H9 (cell line): ENCODE data around the gene CDH4. TPM values are rescaled to one million over a fixed set of nuclear protein-coding genes. Genes with fewer than 3 reads are reported as not detected.

Source experiments
- DNase-seq: peaks from one replicate; pipeline ENCODE4 v3.0.0-alpha.2; 2017
- H2AFZ ChIP-seq: one replicate; pipeline ENCODE4 v1.6.1; 2013; ENCODE audit warnings: mild to moderate bottlenecking, low read length, control low read depth, moderate library complexity
- H2AK5ac ChIP-seq: 2 replicates; pipeline ENCODE4 v1.6.1; 2013; ENCODE audit warnings: low read length, control low read depth, mixed read lengths; ENCODE audit not compliant: insufficient read length
- H2BK120ac ChIP-seq: one replicate; pipeline ENCODE4 v1.6.1; 2013; ENCODE audit warnings: low read depth, mild to moderate bottlenecking, low read length, control low read depth, inconsistent platforms; ENCODE audit not compliant: poor library complexity, severe bottlenecking
- H2BK12ac ChIP-seq: 2 replicates; pipeline ENCODE4 v1.6.1; 2013; ENCODE audit warnings: low read length, control low read depth, mixed read lengths, low read depth; ENCODE audit not compliant: insufficient read length
- H2BK15ac ChIP-seq: 2 replicates; pipeline ENCODE4 v1.6.1; 2013; ENCODE audit warnings: low read depth, low read length, control low read depth
- H2BK20ac ChIP-seq: one replicate; pipeline ENCODE4 v1.6.1; 2013; ENCODE audit warnings: low read depth, mild to moderate bottlenecking, low read length, control low read depth, inconsistent platforms; ENCODE audit not compliant: poor library complexity, severe bottlenecking
- H2BK5ac ChIP-seq: 2 replicates; pipeline ENCODE4 v1.6.1; 2013; ENCODE audit warnings: low read length, control low read depth, mixed read lengths; ENCODE audit not compliant: insufficient read length
- H3K14ac ChIP-seq: 2 replicates; pipeline ENCODE4 v1.6.1; 2013; ENCODE audit warnings: low read length, control low read depth; ENCODE audit not compliant: insufficient read depth
- H3K18ac ChIP-seq: 2 replicates; pipeline ENCODE4 v1.6.1; 2013; ENCODE audit warnings: low read depth, mild to moderate bottlenecking, mixed read lengths, low read length, control low read depth; ENCODE audit not compliant: insufficient read length
- H3K23ac ChIP-seq: 2 replicates; pipeline ENCODE4 v1.6.1; 2013; ENCODE audit warnings: low read length, control low read depth, mixed read lengths, low read depth; ENCODE audit not compliant: insufficient read length
- H3K23me2 ChIP-seq: 2 replicates; pipeline ENCODE4 v1.6.1; 2013; ENCODE audit warnings: low read depth, mild to moderate bottlenecking, mixed read lengths, low read length, control low read depth; ENCODE audit not compliant: insufficient read length, poor library complexity, severe bottlenecking
- H3K27ac ChIP-seq: 2 replicates; pipeline ENCODE4 v1.5.1; 2013; ENCODE audit warnings: low read length, control low read depth, mixed read lengths, low read depth; ENCODE audit not compliant: insufficient read length
- H3K27me3 ChIP-seq: 2 replicates; pipeline ENCODE4 v1.6.1; 2013; ENCODE audit warnings: low read length, control low read depth, inconsistent platforms; ENCODE audit not compliant: insufficient read depth
- H3K4ac ChIP-seq: 2 replicates; pipeline ENCODE4 v1.6.1; 2013; ENCODE audit warnings: low read depth, mild to moderate bottlenecking, control low read depth, inconsistent platforms, low read length, moderate library complexity
- H3K4me1 ChIP-seq: 2 replicates; pipeline ENCODE4 v1.6.1; 2013; ENCODE audit warnings: low read length, control low read depth, inconsistent platforms; ENCODE audit not compliant: insufficient read depth
- H3K4me2 ChIP-seq: 2 replicates; pipeline ENCODE4 v1.6.1; 2013; ENCODE audit warnings: low read length, control low read depth, mixed read lengths; ENCODE audit not compliant: insufficient read length, insufficient read depth
- H3K56ac ChIP-seq: 2 replicates; pipeline ENCODE4 v1.6.1; 2013; ENCODE audit warnings: low read depth, mild to moderate bottlenecking, mixed read lengths, low read length, control low read depth; ENCODE audit not compliant: insufficient read length
- H3K79me1 ChIP-seq: 2 replicates; pipeline ENCODE4 v1.6.1; 2013; ENCODE audit warnings: low read depth, mild to moderate bottlenecking, moderate library complexity, low read length, control low read depth, inconsistent platforms; ENCODE audit not compliant: insufficient read depth, poor library complexity, severe bottlenecking
- H3K79me2 ChIP-seq: 2 replicates; pipeline ENCODE4 v1.6.1; 2013; ENCODE audit warnings: low read length, control low read depth, inconsistent platforms; ENCODE audit not compliant: insufficient read depth
- H3K9ac ChIP-seq: 2 replicates; pipeline ENCODE4 v1.6.1; 2013; ENCODE audit warnings: low read length, control low read depth, mixed read lengths; ENCODE audit not compliant: insufficient read length; ENCODE audit errors: extremely low read depth
- H3K9me3 ChIP-seq: one replicate; pipeline ENCODE4 v1.6.1; 2013; ENCODE audit warnings: low read depth, low read length, inconsistent platforms; ENCODE audit not compliant: control insufficient read depth
- H3T11ph ChIP-seq: one replicate; pipeline ENCODE4 v1.6.1; 2013; ENCODE audit warnings: mild to moderate bottlenecking, low read length, control low read depth, inconsistent platforms
- H4K20me1 ChIP-seq: one replicate; pipeline ENCODE4 v1.6.1; 2013; ENCODE audit not compliant: control insufficient read depth, insufficient read length, insufficient read depth
- H4K5ac ChIP-seq: 2 replicates; pipeline ENCODE4 v1.6.1; 2013; ENCODE audit warnings: low read depth, mild to moderate bottlenecking, mixed read lengths, low read length, control low read depth; ENCODE audit not compliant: insufficient read length
- H4K8ac ChIP-seq: replicated peaks from 2 replicates; pipeline ENCODE4 v1.6.1; 2013; ENCODE audit warnings: low read length, control low read depth, mixed read lengths, low read depth; ENCODE audit not compliant: insufficient read length
- H4K91ac ChIP-seq: 2 replicates; pipeline ENCODE4 v1.6.1; 2013; ENCODE audit warnings: low read depth, mild to moderate bottlenecking, moderate library complexity, mixed read lengths, low read length, control low read depth; ENCODE audit not compliant: insufficient read length
- H3K27ac Mint-ChIP-seq, 3 experiments: 2 replicates in 2 of 3; 3 replicates in 1 of 3; pipeline ENCODE4 v1.8.0; 2020 to 2021; ENCODE audit warnings: mixed read lengths in 3 of 3, mild to moderate bottlenecking in 1 of 3, moderate library complexity in 1 of 3
- H3K27me3 Mint-ChIP-seq: 2 replicates; pipeline ENCODE4 v1.8.0; 2021; ENCODE audit warnings: low read depth, mild to moderate bottlenecking, moderate library complexity, mixed read lengths
- H3K36me3 Mint-ChIP-seq, 3 experiments: 2 replicates in 2 of 3; 3 replicates in 1 of 3; pipeline ENCODE4 v1.8.0; 2020 to 2021; ENCODE audit warnings: low read depth in 3 of 3, mixed read lengths in 3 of 3; ENCODE audit not compliant: insufficient read depth in 1 of 3
- H3K4me1 Mint-ChIP-seq, 2 experiments: 2 replicates each; pipeline ENCODE4 v1.8.0; 2020; ENCODE audit warnings: mixed read lengths in 2 of 2
- H3K4me3 Mint-ChIP-seq, 2 experiments: 2 replicates in 1 of 2; 3 replicates in 1 of 2; pipeline ENCODE4 v1.8.0; 2020 to 2021; ENCODE audit warnings: mild to moderate bottlenecking in 2 of 2, mixed read lengths in 2 of 2, moderate library complexity in 1 of 2
- H3K9me3 Mint-ChIP-seq, 2 experiments: 2 replicates in 1 of 2; 3 replicates in 1 of 2; pipeline ENCODE4 v1.8.0; 2020; ENCODE audit warnings: mild to moderate bottlenecking in 2 of 2, mixed read lengths in 2 of 2, moderate library complexity in 1 of 2
- CTCF ChIP-seq: fragments of 200-600 bp; sonication (generic); conservative IDR thresholded peaks from 3 replicates; pipeline ENCODE4 v1.8.0; 2021; ENCODE audit warnings: antibody characterized with exemption, mild to moderate bottlenecking
- WGBS: extraction: QIAGEN DNeasy Blood & Tissue Kit; methylation state at CpG from one replicate; pipeline ENCODE4 v1.1.7; 2013; ENCODE audit warnings: missing lambda C conversion rate, low lambda C conversion rate, mixed read lengths; ENCODE audit not compliant: insufficient read length; ENCODE audit errors: extremely low coverage; 5-methylcytosine and 5-hydroxymethylcytosine counted together
- total RNA-seq: library from RNA; stranded (reverse); gene quantifications from 2 replicates; pipeline ENCODE4 v1.2.1, GENCODE V29; 2021

CDH4 gene
- total RNA-seq, 1 experiment from 2014 or later, result 3.0 TPM

- H3K27me3 ChIP-seq, result no peaks in the 10 kb centered on the region; the same call in 1 of the 2 replicates
- Mint-ChIP-seq H3K36me3 (peaks cover 2 to 6% (median 3%) of the 10 kb centered on the region in 3 experiments), H3K4me1 (peaks cover 3% of the 10 kb centered on the region in 2 experiments; a peak in 1 of 4 replicates), H3K4me3 (no peak overlapping the region), H3K27me3 (peaks cover 22% of the 10 kb centered on the region), H3K27ac (no peak overlapping the region; a peak in 1 of 7 replicates), H3K9me3 (peaks cover 24 to 32% of the 10 kb centered on the region in 2 experiments)
- no peak overlapping the region for H3K14ac ChIP-seq
- H4K5ac ChIP-seq, result no peak overlapping the region
- H3K9me3 ChIP-seq, result no peaks in the 10 kb centered on the region
- H4K20me1 ChIP-seq, result no peaks in the 10 kb centered on the region
- H3K23ac ChIP-seq, result no peak overlapping the region
- no peaks in the 10 kb centered on the region for H3K4me1 ChIP-seq
- no peak overlapping the region for H4K91ac ChIP-seq
- H3K27ac ChIP-seq, result no peak overlapping the region
- H3K23me2 ChIP-seq, result no peaks in the 10 kb centered on the region
- H3K4ac ChIP-seq, result no peak overlapping the region
- no peak overlapping the region for H3K18ac ChIP-seq
- TF ChIP-seq CTCF, result no peak
- DNase-seq, result no peak
- no peak overlapping the region for H4K8ac ChIP-seq
- no peaks in the 10 kb centered on the region for H3K79me2 ChIP-seq
- no peak overlapping the region for H2AFZ ChIP-seq
- no peak overlapping the region for H2BK20ac ChIP-seq
- H3T11ph ChIP-seq, result no peak overlapping the region
- no peak overlapping the region for H3K56ac ChIP-seq
- no peak overlapping the region for H2AK5ac ChIP-seq
- H2BK5ac ChIP-seq, result no peak overlapping the region
- no peak overlapping the region for H2BK12ac ChIP-seq
- H2BK120ac ChIP-seq, result no peak overlapping the region
- no peak overlapping the region for H3K4me2 ChIP-seq
- H3K79me1 ChIP-seq, result no peaks in the 10 kb centered on the region
- no CpG with 5 or more reads among the region's 4 CpGs for WGBS
- no peak overlapping the region for H2BK15ac ChIP-seq
- no peak overlapping the region for H3K9ac ChIP-seq
Observed at GRCh38 chr20:61278296-61278695, 26.2 kb downstream of the CDH4 start.
